Suprapubic skin (tissue), 4 donors: Measurements from ENCODE around the gene KRT12. TPM values are rescaled to one million over a fixed set of nuclear protein-coding genes. Genes with fewer than 3 reads are reported as not detected.

Experiments used
- DNase-seq, 2 donors: peaks; one replicate each; pipeline ENCODE4 v3.0.0-alpha.2; 2019; ENCODE audit warnings: low spot score in 2 of 2
- H3K27ac ChIP-seq: fragments of 200-600 bp; sonication (generic); one replicate; pipeline ENCODE4 v1.5.1; 2019
- H3K27me3 ChIP-seq: fragments of 200-600 bp; sonication (generic); one replicate; pipeline ENCODE4 v1.5.1; 2019
- H3K36me3 ChIP-seq: fragments of 200-600 bp; sonication (generic); one replicate; pipeline ENCODE4 v1.5.1; 2019
- H3K4me1 ChIP-seq: fragments of 200-600 bp; sonication (generic); one replicate; pipeline ENCODE4 v1.5.1; 2019
- H3K4me3 ChIP-seq: fragments of 200-600 bp; sonication (generic); one replicate; pipeline ENCODE4 v1.5.1; 2019; ENCODE audit warnings: mild to moderate bottlenecking
- H3K9me3 ChIP-seq: fragments of 200-600 bp; sonication (generic); one replicate; pipeline ENCODE4 v1.5.1; 2019
- CTCF ChIP-seq, 2 donors: fragments of 200-600 bp in 1 of 2; fragments of 450-650 bp in 1 of 2; sonication (generic) in 1 of 2; IDR thresholded peaks; one replicate each; pipeline ENCODE4 v1.5.1; 2016 to 2019; ENCODE audit warnings: antibody characterized with exemption in 2 of 2, mild to moderate bottlenecking in 1 of 2, moderate library complexity in 1 of 2
- EP300 ChIP-seq: sonication (generic); formaldehyde crosslinking; IDR thresholded peaks from one replicate; pipeline ENCODE4 v1.6.1; 2017; ENCODE audit warnings: antibody characterized with exemption
- POLR2A ChIP-seq, 2 donors: fragments of 450-650 bp; IDR thresholded peaks; one replicate each; pipeline ENCODE4 v1.6.1; 2017; ENCODE audit warnings: antibody characterized with exemption in 2 of 2, mild to moderate bottlenecking in 2 of 2, moderate library complexity in 2 of 2
- POLR2AphosphoS5 ChIP-seq, 3 donors: sonication (generic); formaldehyde crosslinking; IDR thresholded peaks; one replicate each; pipeline ENCODE4 v1.6.1; 2017; ENCODE audit warnings: antibody characterized with exemption in 3 of 3
- WGBS: methylation state at CpG from one replicate; pipeline ENCODE4 v1.1.5; 2018; 5-methylcytosine and 5-hydroxymethylcytosine counted together
- total RNA-seq, 4 donors: library from RNA; depleted of rRNA; stranded (reverse); fragments of >200 nt; gene quantifications; one replicate each; pipeline ENCODE4 v1.1.0, GENCODE V29; 2016

Gene KRT12
- total RNA-seq, 4 donors from 2014 or later: not detected

DNA sequence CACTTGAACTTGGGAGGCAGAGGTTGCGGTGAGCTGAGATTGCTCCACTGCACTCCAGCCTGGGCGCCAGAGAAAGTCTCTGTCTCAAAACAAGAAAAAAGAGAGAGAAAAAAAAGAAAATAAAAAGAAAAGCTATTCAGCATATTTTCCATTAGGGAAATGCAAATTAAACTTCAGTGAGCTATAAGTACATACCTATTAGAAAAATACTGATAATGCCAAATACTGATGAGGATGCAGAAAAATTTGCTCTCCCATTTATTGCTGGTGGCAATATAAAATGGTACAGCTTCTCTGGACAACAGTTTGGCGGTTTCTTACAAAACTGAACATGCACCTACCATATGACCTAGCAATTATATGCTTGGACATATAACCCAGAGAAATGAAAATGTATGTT lies 54.4 kb downstream of the KRT12 start:
- Histone ChIP-seq H3K4me3 (no peak overlapping the region), H3K27me3 (peaks cover 27% of the 10 kb centered on the region), H3K9me3 (no peaks in the 10 kb centered on the region), H3K4me1 (no peaks in the 10 kb centered on the region), H3K27ac (no peak overlapping the region), H3K36me3 (no peaks in the 10 kb centered on the region)
- 88% methylated on average over 3 of the region's 3 CpGs for WGBS
- no peak for TF ChIP-seq CTCF (IDR thresholded peaks at IDR 0.05)
- no peak for TF ChIP-seq EP300
- TF ChIP-seq POLR2AphosphoS5 (IDR thresholded peaks at IDR 0.05): no peak
- TF ChIP-seq POLR2A (IDR thresholded peaks at IDR 0.05): no peak
- DNase-seq: no peak

Other genes with a start within 250 kb of the KRT12 start
- gene SMARCE1, start 219.4 kb downstream of the KRT12 start, total RNA-seq: 100 to 1,000 TPM in 1 of 4 donors, 10 to 100 TPM in 3; 65.5 to 104 (median 75.9) TPM
- gene KRT222, start 202.0 kb downstream of the KRT12 start, total RNA-seq: under 1 TPM in 1 of 4 donors, not detected in 3; 0.26 TPM
- not detected for gene KRT24, start 163.5 kb downstream of the KRT12 start, total RNA-seq
- 100 to 1,000 TPM in 2 of 4 donors, 10 to 100 TPM in 1, 1 to 10 TPM in 1; 8.7 to 383 (median 119) TPM for gene KRT25, start 111.9 kb downstream of the KRT12 start, total RNA-seq
- 1 to 10 TPM in 2 of 4 donors, under 1 TPM in 2; 0.34 to 7.2 (median 1.8) TPM for gene KRT26, start 95.0 kb downstream of the KRT12 start, total RNA-seq
- gene KRT27, start 84.7 kb downstream of the KRT12 start, total RNA-seq: 100 to 1,000 TPM in 1 of 4 donors, 10 to 100 TPM in 2, 1 to 10 TPM in 1; 1.9 to 150 (median 39.1) TPM
- gene KRT28, start 67.3 kb downstream of the KRT12 start, total RNA-seq: 10 to 100 TPM in 2 of 4 donors, 1 to 10 TPM in 2; 1.0 to 32.0 (median 11.6) TPM
- gene KRT10, start 44.6 kb downstream of the KRT12 start, total RNA-seq: 1,000 to 10,000 TPM; 3,788 to 5,963 (median 5,237) TPM
- gene KRT20, start 18.0 kb upstream of the KRT12 start, total RNA-seq: under 1 TPM in 1 of 4 donors, not detected in 3; 0.60 TPM
- gene KRT23, start 70.4 kb upstream of the KRT12 start, total RNA-seq: 100 to 1,000 TPM in 3 of 4 donors, 10 to 100 TPM in 1; 84.6 to 310 (median 217) TPM
- gene KRT39, start 99.7 kb upstream of the KRT12 start, total RNA-seq: 10 to 100 TPM in 1 of 4 donors, 1 to 10 TPM in 1, not detected in 2; 2.5 to 13.3 TPM
- gene KRT40, start 117.1 kb upstream of the KRT12 start, total RNA-seq: 10 to 100 TPM in 1 of 4 donors, 1 to 10 TPM in 1, under 1 TPM in 1, not detected in 1; 0.98 to 12.5 (median 3.9) TPM
- 10 to 100 TPM in 1 of 4 donors, 1 to 10 TPM in 1, not detected in 2; 2.8 to 22.9 TPM for gene KRTAP3-3, start 126.9 kb upstream of the KRT12 start, total RNA-seq
- gene KRTAP3-2, start 132.7 kb upstream of the KRT12 start, total RNA-seq: 10 to 100 TPM in 2 of 4 donors, 1 to 10 TPM in 1, not detected in 1; 8.0 to 42.6 (median 23.7) TPM
- gene KRTAP3-1, start 141.9 kb upstream of the KRT12 start, total RNA-seq: 10 to 100 TPM in 2 of 4 donors, 1 to 10 TPM in 1, not detected in 1; 5.6 to 95.2 (median 15.5) TPM
- gene KRTAP1-5, start 160.0 kb upstream of the KRT12 start, total RNA-seq: 100 to 1,000 TPM in 1 of 4 donors, 10 to 100 TPM in 2, 1 to 10 TPM in 1; 1.6 to 199 (median 40.4) TPM
- 1 to 10 TPM in 1 of 4 donors, not detected in 3; 3.2 TPM for gene KRTAP1-4, start 163.0 kb upstream of the KRT12 start, total RNA-seq
- gene KRTAP1-3, start 167.7 kb upstream of the KRT12 start, total RNA-seq: 100 to 1,000 TPM in 1 of 4 donors, 10 to 100 TPM in 2, not detected in 1; 10.7 to 140 (median 28.7) TPM
- 100 to 1,000 TPM in 1 of 4 donors, 10 to 100 TPM in 1, 1 to 10 TPM in 1, not detected in 1; 9.9 to 165 (median 46.0) TPM for gene KRTAP1-1, start 174.2 kb upstream of the KRT12 start, total RNA-seq
- gene KRTAP2-1, start 180.1 kb upstream of the KRT12 start, total RNA-seq: 100 to 1,000 TPM in 1 of 4 donors, 10 to 100 TPM in 2, not detected in 1; 20.1 to 128 (median 37.2) TPM
- gene KRTAP2-2, start 188.0 kb upstream of the KRT12 start, total RNA-seq: 10 to 100 TPM in 2 of 4 donors, 1 to 10 TPM in 1, not detected in 1; 8.2 to 41.6 (median 25.3) TPM
- 10 to 100 TPM in 1 of 4 donors, under 1 TPM in 1, not detected in 2; 0.64 to 10.8 TPM for gene KRTAP2-3, start 192.9 kb upstream of the KRT12 start, total RNA-seq
- gene KRTAP2-4, start 198.7 kb upstream of the KRT12 start, total RNA-seq: 10 to 100 TPM in 2 of 4 donors, 1 to 10 TPM in 1, not detected in 1; 6.5 to 76.9 (median 13.4) TPM
- 10 to 100 TPM in 1 of 4 donors, 1 to 10 TPM in 2, not detected in 1; 7.9 to 50.0 (median 8.5) TPM for gene KRTAP4-7, start 216.9 kb upstream of the KRT12 start, total RNA-seq
- 10 to 100 TPM in 2 of 4 donors, 1 to 10 TPM in 1, not detected in 1; 4.4 to 15.2 (median 13.6) TPM for gene KRTAP4-8, start 230.9 kb upstream of the KRT12 start, total RNA-seq
- gene KRTAP4-16, start 235.0 kb upstream of the KRT12 start, total RNA-seq: not detected
- gene KRTAP4-9, start 238.2 kb upstream of the KRT12 start, total RNA-seq: 10 to 100 TPM in 3 of 4 donors, not detected in 1; 10.1 to 58.8 (median 13.1) TPM